ENCODE data around the gene MAP9. TPM values are rescaled to one million over a fixed set of nuclear protein-coding genes. Genes with fewer than 3 reads are reported as not detected.

MAP9 gene
- total RNA-seq: 8.1 and 11.2 TPM in 2 replicates

GRCh38 chr4:155376387-155377268, at the start of gene MAP9:
Gene MAP9, minus strand, starts transcription at chr4:155376965. Its CDS starts 1,115 bp downstream, at chr4:155375850.

Other genes with a start within 250 kb of the MAP9 start
- gene NPY2R, start 168.3 kb downstream of the MAP9 start, total RNA-seq: 2.1 and 7.3 TPM in 2 replicates

Data from pericardium fibroblast (primary cell).